ENCODE data around the gene AKIRIN1.
A peak's percentile ranks its signal among the peaks of the same experiment; 100 is the strongest.
"Not testable (repeated sequence)": the region's sequence is repeated elsewhere in the genome, so short reads cannot be mapped to it uniquely, and the experiment has no call there.

Gene AKIRIN1

DNA sequence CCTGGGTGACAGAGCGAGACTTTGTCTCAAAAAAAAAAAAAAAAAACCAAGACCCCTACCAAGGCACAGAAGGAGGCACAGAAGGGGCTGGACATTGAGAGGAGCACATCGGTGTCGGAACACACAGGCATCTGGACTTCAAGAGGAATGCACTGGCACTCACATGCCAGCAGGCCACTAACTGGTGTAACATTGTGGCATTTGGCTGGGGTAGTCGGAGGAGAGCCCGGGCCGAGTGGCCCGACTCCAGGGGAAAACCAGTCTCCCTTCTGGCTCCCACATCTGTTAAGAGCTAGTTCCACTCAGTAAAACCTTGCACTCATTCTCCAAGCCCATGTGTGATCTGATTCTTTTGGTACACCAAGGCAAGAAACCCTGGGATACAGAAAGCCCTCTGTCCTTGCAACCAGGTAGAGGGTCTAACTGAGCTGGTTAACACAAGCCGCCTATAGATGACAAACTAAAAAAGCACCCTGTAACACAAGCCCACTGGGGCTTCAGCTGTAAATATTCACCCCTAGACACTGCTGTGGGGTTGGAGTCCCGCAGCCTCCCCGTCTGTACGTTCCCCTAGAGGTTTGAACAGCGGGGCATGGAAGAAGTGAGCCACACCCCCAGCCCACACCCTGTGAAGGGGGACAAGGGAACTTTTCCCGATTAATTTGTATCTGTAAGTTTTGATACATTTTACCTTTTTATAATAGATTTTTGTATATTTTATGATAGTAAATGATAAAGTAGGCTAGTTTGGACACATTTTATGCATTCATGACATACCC, 17.2 kb upstream of the AKIRIN1 start:
- TF ChIP-seq TCF4 (CRISPR knock-in tag; IDR thresholded peaks at IDR 0.05; ENCODE audit: borderline replicate concordance), result no peak
- TF ChIP-seq TOX (CRISPR knock-in tag; IDR thresholded peaks at IDR 0.05; ENCODE audit: borderline replicate concordance), result no peak
- no peak for ATAC-seq

DNA sequence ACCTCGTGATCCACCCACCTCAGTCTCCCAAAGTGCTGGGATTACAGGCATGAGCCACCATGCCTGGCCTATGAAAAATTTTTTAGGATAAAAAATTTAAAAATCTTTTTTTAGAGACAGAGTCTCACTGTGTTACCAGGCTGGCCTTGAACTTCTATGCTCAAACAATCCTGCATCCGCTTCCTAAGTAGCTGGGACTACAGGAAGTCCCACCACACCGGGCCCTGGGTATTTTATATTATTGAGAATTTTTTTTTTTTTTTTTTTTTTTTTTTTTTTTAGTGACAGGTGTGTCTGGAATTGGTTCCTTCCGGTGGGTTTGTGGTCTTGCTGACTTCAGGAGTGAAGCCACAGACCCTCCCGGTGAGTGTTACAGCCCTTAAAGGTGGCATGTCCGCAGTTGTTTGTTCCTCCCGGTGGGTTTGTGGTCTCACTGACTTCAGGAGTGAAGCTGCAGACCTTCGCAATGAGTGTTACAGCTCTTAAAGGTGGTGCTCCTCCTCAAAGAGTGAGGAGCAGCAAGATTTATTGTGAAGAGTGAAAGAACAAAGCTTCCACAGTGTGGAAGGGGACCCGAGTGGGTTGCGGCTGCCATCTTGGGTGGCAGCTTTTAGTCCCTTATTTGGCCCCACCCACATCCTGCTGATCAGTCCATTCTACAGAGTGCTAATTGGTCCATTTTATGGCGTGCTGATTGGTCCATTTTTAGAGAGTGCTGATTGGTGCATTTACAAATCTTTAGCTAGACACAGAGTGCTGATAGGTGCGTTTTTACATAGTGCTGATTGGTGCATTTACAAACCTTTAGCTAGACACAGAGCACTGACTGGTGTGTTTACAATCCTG, 13.5 kb upstream of the AKIRIN1 start:
- ATAC-seq, result not testable (repeated sequence)

DNA sequence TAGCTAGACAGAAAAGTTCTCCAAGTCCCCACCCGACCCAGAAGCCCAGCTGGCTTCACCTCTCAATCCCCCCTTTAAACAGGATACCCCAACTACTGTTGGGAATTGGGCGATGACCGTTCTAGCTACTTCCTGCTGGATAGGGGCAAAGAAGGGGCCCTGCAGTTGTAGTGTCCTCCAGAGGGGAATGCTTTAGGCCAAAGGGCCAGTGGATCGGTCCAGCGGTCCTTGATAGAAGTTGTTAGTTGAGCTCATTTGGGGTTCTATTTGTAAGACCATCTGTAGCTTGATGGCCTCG, 12.9 kb upstream of the AKIRIN1 start:
- ATAC-seq, result not testable (repeated sequence)

DNA sequence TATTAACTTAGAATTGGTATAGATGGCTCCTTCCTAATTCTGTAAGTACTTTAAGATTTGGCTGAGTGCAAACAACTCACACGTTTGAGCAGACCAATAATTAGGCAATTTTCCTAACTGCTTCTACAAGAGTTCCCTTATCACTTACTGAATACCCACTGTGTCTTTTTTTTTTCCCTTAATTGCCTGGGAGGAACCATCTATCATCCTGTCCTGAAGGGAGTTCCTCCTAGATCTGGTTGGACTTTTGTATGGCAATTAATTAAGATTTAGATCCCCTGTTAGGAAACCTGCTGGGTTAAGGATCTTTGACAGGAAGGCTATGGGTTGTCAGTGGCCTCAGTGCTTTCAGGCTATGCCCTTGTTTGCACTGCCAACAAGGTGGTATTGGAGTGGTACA, 11.7 kb upstream of the AKIRIN1 start:
- ATAC-seq, result not testable (repeated sequence)

DNA sequence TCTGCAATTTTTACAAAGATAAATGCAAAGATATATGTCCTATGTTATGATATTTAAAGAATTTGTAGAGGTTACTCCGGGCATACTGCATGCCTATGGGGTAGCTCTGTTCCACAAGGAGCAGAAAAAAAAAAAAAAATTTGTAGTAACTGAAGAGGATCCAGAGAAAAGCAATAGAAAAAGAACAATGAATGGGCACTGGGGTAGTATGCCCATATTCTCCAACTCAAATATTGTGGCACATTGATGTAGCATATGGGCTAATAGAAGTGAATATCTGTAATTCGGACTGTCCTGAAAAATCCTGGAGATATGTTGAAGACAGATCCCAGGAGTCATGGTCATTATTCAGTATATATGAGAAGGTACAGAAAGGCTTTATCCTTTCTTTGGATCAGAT, 1.1 kb upstream of the AKIRIN1 start:
- TF ChIP-seq CSDC2 (CRISPR knock-in tag; IDR thresholded peaks at IDR 0.05), result no peak
- TF ChIP-seq, protein P1, sequence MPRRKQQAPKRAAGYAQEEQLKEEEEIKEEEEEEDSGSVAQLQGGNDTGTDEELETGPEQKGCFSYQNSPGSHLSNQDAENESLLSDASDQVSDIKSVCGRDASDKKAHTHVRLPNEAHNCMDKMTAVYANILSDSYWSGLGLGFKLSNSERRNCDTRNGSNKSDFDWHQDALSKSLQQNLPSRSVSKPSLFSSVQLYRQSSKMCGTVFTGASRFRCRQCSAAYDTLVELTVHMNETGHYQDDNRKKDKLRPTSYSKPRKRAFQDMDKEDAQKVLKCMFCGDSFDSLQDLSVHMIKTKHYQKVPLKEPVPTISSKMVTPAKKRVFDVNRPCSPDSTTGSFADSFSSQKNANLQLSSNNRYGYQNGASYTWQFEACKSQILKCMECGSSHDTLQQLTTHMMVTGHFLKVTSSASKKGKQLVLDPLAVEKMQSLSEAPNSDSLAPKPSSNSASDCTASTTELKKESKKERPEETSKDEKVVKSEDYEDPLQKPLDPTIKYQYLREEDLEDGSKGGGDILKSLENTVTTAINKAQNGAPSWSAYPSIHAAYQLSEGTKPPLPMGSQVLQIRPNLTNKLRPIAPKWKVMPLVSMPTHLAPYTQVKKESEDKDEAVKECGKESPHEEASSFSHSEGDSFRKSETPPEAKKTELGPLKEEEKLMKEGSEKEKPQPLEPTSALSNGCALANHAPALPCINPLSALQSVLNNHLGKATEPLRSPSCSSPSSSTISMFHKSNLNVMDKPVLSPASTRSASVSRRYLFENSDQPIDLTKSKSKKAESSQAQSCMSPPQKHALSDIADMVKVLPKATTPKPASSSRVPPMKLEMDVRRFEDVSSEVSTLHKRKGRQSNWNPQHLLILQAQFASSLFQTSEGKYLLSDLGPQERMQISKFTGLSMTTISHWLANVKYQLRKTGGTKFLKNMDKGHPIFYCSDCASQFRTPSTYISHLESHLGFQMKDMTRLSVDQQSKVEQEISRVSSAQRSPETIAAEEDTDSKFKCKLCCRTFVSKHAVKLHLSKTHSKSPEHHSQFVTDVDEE (CRISPR knock-in tag; IDR thresholded peaks at IDR 0.05), result no peak
- TF ChIP-seq TCF4 (CRISPR knock-in tag; IDR thresholded peaks at IDR 0.05; ENCODE audit: borderline replicate concordance), result no peak
- no peak for TF ChIP-seq ARNTL (CRISPR knock-in tag; IDR thresholded peaks at IDR 0.05; ENCODE audit: borderline replicate concordance, low read depth)
- no peak for TF ChIP-seq SNAI2 (CRISPR knock-in tag; IDR thresholded peaks at IDR 0.05)
- no peak for TF ChIP-seq ESRRG (CRISPR knock-in tag; IDR thresholded peaks at IDR 0.05)
- TF ChIP-seq, protein P2, sequence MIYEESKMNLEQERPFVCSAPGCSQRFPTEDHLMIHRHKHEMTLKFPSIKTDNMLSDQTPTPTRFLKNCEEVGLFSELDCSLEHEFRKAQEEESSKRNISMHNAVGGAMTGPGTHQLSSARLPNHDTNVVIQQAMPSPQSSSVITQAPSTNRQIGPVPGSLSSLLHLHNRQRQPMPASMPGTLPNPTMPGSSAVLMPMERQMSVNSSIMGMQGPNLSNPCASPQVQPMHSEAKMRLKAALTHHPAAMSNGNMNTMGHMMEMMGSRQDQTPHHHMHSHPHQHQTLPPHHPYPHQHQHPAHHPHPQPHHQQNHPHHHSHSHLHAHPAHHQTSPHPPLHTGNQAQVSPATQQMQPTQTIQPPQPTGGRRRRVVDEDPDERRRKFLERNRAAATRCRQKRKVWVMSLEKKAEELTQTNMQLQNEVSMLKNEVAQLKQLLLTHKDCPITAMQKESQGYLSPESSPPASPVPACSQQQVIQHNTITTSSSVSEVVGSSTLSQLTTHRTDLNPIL (CRISPR knock-in tag; IDR thresholded peaks at IDR 0.05; ENCODE audit: low read depth), result no peak
- no peak for TF ChIP-seq TOX (CRISPR knock-in tag; IDR thresholded peaks at IDR 0.05; ENCODE audit: borderline replicate concordance)
- no peak for TF ChIP-seq BACH2 (CRISPR knock-in tag; IDR thresholded peaks at IDR 0.05; ENCODE audit: borderline replicate concordance)
- TF ChIP-seq ZNF70 (CRISPR knock-in tag; IDR thresholded peaks at IDR 0.05), result no peak
- TF ChIP-seq PPARA (CRISPR knock-in tag; IDR thresholded peaks at IDR 0.05; ENCODE audit: borderline replicate concordance), result no peak
- no peak for TF ChIP-seq ZC3H10 (CRISPR knock-in tag; IDR thresholded peaks at IDR 0.05)
- no peak for TF ChIP-seq ZFP30 (CRISPR knock-in tag; IDR thresholded peaks at IDR 0.05)
- no peak for TF ChIP-seq RARB (CRISPR knock-in tag; IDR thresholded peaks at IDR 0.05)
- no peak for TF ChIP-seq ISL1 (CRISPR knock-in tag; IDR thresholded peaks at IDR 0.05)
- TF ChIP-seq ZFP3 (CRISPR knock-in tag; IDR thresholded peaks at IDR 0.05), result no peak
- no peak for ATAC-seq

DNA sequence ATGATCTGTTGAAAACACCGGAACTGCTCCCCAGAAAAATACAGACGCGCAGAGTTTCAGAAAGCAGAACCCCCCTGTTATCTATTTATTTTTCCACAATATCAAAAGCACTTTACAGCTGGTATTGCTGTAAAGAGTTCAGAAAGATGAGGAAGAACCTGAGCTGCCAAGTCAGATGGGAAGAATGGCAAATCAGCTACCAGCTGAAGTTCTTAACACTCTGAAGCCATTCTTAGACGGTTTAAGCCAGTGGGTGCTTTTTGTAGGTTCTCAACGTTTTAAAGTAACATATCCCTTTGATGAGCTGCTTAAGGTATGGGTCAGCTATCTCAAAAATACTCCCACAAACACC, 714 bp upstream of the AKIRIN1 start:
- no peak for TF ChIP-seq SNAI2 (CRISPR knock-in tag; IDR thresholded peaks at IDR 0.05)
- TF ChIP-seq CSDC2 (CRISPR knock-in tag; IDR thresholded peaks at IDR 0.05), result no peak
- no peak for TF ChIP-seq GLIS3 (CRISPR knock-in tag; IDR thresholded peaks at IDR 0.05)
- no peak for TF ChIP-seq ZNF565 (CRISPR knock-in tag; conservative IDR thresholded peaks at IDR 0.05; ENCODE audit: low read depth)
- TF ChIP-seq ZFP30 (CRISPR knock-in tag; IDR thresholded peaks at IDR 0.05), result no peak
- TF ChIP-seq ZC3H10 (CRISPR knock-in tag; IDR thresholded peaks at IDR 0.05), result no peak
- no peak for TF ChIP-seq ISL1 (CRISPR knock-in tag; IDR thresholded peaks at IDR 0.05)
- no peak for TF ChIP-seq ZFP3 (CRISPR knock-in tag; IDR thresholded peaks at IDR 0.05)
- no peak for TF ChIP-seq BACH2 (CRISPR knock-in tag; IDR thresholded peaks at IDR 0.05; ENCODE audit: borderline replicate concordance)
- no peak for TF ChIP-seq TOX (CRISPR knock-in tag; IDR thresholded peaks at IDR 0.05; ENCODE audit: borderline replicate concordance)
- no peak for TF ChIP-seq ZNF70 (CRISPR knock-in tag; IDR thresholded peaks at IDR 0.05)
- TF ChIP-seq PPARA (CRISPR knock-in tag; IDR thresholded peaks at IDR 0.05; ENCODE audit: borderline replicate concordance), result no peak
- TF ChIP-seq, protein P3, sequence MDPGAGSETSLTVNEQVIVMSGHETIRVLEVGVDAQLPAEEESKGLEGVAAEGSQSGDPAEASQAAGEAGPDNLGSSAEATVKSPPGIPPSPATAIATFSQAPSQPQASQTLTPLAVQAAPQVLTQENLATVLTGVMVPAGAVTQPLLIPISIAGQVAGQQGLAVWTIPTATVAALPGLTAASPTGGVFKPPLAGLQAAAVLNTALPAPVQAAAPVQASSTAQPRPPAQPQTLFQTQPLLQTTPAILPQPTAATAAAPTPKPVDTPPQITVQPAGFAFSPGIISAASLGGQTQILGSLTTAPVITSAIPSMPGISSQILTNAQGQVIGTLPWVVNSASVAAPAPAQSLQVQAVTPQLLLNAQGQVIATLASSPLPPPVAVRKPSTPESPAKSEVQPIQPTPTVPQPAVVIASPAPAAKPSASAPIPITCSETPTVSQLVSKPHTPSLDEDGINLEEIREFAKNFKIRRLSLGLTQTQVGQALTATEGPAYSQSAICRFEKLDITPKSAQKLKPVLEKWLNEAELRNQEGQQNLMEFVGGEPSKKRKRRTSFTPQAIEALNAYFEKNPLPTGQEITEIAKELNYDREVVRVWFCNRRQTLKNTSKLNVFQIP (CRISPR knock-in tag; IDR thresholded peaks at IDR 0.05; ENCODE audit: borderline replicate concordance, low read depth), result no peak
- TF ChIP-seq, protein P1 (CRISPR knock-in tag; IDR thresholded peaks at IDR 0.05), result no peak
- TF ChIP-seq OSR1 (CRISPR knock-in tag; IDR thresholded peaks at IDR 0.05), result no peak
- no peak for TF ChIP-seq RARB (CRISPR knock-in tag; IDR thresholded peaks at IDR 0.05)
- no peak for TF ChIP-seq TCF4 (CRISPR knock-in tag; IDR thresholded peaks at IDR 0.05; ENCODE audit: borderline replicate concordance)
- ATAC-seq, result peak; percentile 18

All from SK-N-SH treated with all-trans-retinoic acid at 6 μM for 48 hours (cell line).